Mucosa of rectum (tissue), 2 donors: ENCODE measurements around the gene IGFBP4.

Experiments
- H3K27ac ChIP-seq, 2 donors: one replicate each; pipeline ENCODE4 v1.7.0; 2013; ENCODE audit warnings: inconsistent platforms in 2 of 2, low read depth in 2 of 2, low read length in 2 of 2
- H3K27me3 ChIP-seq, 2 donors: one replicate each; pipeline ENCODE4 v1.7.0; 2013; ENCODE audit warnings: low read length in 2 of 2; ENCODE audit not compliant: control insufficient read depth in 2 of 2, insufficient read depth in 2 of 2
- H3K36me3 ChIP-seq, 2 donors: one replicate each; pipeline ENCODE4 v1.7.0; 2013; ENCODE audit warnings: low read length in 2 of 2; ENCODE audit not compliant: control insufficient read depth in 2 of 2, insufficient read depth in 2 of 2
- H3K4me1 ChIP-seq, 2 donors: one replicate each; pipeline ENCODE4 v1.7.0; 2013; ENCODE audit warnings: low read length in 2 of 2, mild to moderate bottlenecking in 1 of 2; ENCODE audit not compliant: control insufficient read depth in 2 of 2, insufficient read depth in 2 of 2
- H3K4me3 ChIP-seq, 2 donors: one replicate each; pipeline ENCODE4 v1.7.0; 2013; ENCODE audit warnings: low read length in 2 of 2
- H3K9ac ChIP-seq, 2 donors: one replicate each; pipeline ENCODE4 v1.7.0; 2013; ENCODE audit warnings: low read length in 2 of 2, low read depth in 1 of 2, mild to moderate bottlenecking in 1 of 2
- H3K9me3 ChIP-seq, 2 donors: one replicate each; pipeline ENCODE4 v1.7.0; 2013; ENCODE audit warnings: low read length in 2 of 2; ENCODE audit not compliant: control insufficient read depth in 2 of 2
- donor health status: healthy.
- donor health status: Normal muscosa, but diverticular disease.

IGFBP4 gene

GRCh38 chr17:40479754-40480480 lies 36.7 kb downstream of the IGFBP4 start:
- Histone ChIP-seq H3K4me3 (peak overlapping the region in 1 of 2 donors; percentile 20), H3K9me3 (no peaks in the 10 kb centered on the region), H3K27ac (peak overlapping the region in 1 of 2 donors; percentile 43), H3K36me3 (no peaks in the 10 kb centered on the region), H3K9ac (no peak overlapping the region), H3K27me3 (no peaks in the 10 kb centered on the region), H3K4me1 (peaks cover 15 to 23% of the 10 kb centered on the region in 2 donors)

GRCh38 chr17:40480501-40481003 lies 37.3 kb downstream of the IGFBP4 start:
- no peaks in the 10 kb centered on the region for H3K9me3 ChIP-seq
- H3K4me1 ChIP-seq: peaks cover 15 to 23% of the 10 kb centered on the region in 2 donors
- peak overlapping the region in 1 of 2 donors; percentile 50 for H3K9ac ChIP-seq
- H3K36me3 ChIP-seq: no peaks in the 10 kb centered on the region
- peak overlapping the region in 1 of 2 donors; percentile 9 for H3K27ac ChIP-seq
- H3K27me3 ChIP-seq: no peaks in the 10 kb centered on the region
- no peak overlapping the region for H3K4me3 ChIP-seq

GRCh38 chr17:40481106-40481505 lies 37.9 kb downstream of the IGFBP4 start:
- Histone ChIP-seq H3K4me3 (no peak overlapping the region), H3K27ac (peak overlapping the region in 1 of 2 donors; percentile 9), H3K36me3 (no peaks in the 10 kb centered on the region), H3K4me1 (peaks cover 11 to 23% of the 10 kb centered on the region in 2 donors), H3K9me3 (no peaks in the 10 kb centered on the region), H3K27me3 (no peaks in the 10 kb centered on the region), H3K9ac (peak overlapping the region in 1 of 2 donors; percentile 50)

- H3K36me3 ChIP-seq: peaks cover 0 to 6% of the 10 kb centered on the region in 2 donors
- no peaks in the 10 kb centered on the region for H3K9me3 ChIP-seq
- H3K4me1 ChIP-seq: peaks cover 11 to 23% of the 10 kb centered on the region in 2 donors
- H3K27me3 ChIP-seq: no peaks in the 10 kb centered on the region
- no peak overlapping the region for H3K9ac ChIP-seq
- no peak overlapping the region for H3K4me3 ChIP-seq
- H3K27ac ChIP-seq: no peak overlapping the region
These were observed 39.5 kb downstream of the IGFBP4 start for GRCh38 chr17:40482722-40483121.

- Histone ChIP-seq H3K27me3 (no peaks in the 10 kb centered on the region), H3K4me1 (peaks cover 11 to 23% of the 10 kb centered on the region in 2 donors), H3K4me3 (no peak overlapping the region), H3K9me3 (no peaks in the 10 kb centered on the region), H3K36me3 (peaks cover 0 to 6% of the 10 kb centered on the region in 2 donors), H3K9ac (no peak overlapping the region), H3K27ac (no peak overlapping the region)
These were observed 40.4 kb downstream of the IGFBP4 start for GRCh38 chr17:40483679-40484078.

GRCh38 chr17:40484285-40484972 lies 41.2 kb downstream of the IGFBP4 start:
- Histone ChIP-seq H3K4me1 (peaks cover 11 to 23% of the 10 kb centered on the region in 2 donors), H3K4me3 (no peak overlapping the region), H3K9ac (no peak overlapping the region), H3K9me3 (no peaks in the 10 kb centered on the region), H3K27ac (no peak overlapping the region), H3K36me3 (peaks cover 0 to 6% of the 10 kb centered on the region in 2 donors), H3K27me3 (no peaks in the 10 kb centered on the region)

- Histone ChIP-seq H3K27me3 (no peaks in the 10 kb centered on the region), H3K27ac (no peak overlapping the region), H3K9ac (no peak overlapping the region), H3K36me3 (peaks cover 0 to 6% of the 10 kb centered on the region in 2 donors), H3K4me3 (no peak overlapping the region), H3K9me3 (no peaks in the 10 kb centered on the region), H3K4me1 (peaks cover 9 to 26% of the 10 kb centered on the region in 2 donors)
These were observed 41.8 kb downstream of the IGFBP4 start for GRCh38 chr17:40484973-40485530.

- H3K36me3 ChIP-seq: peaks cover 0 to 6% of the 10 kb centered on the region in 2 donors
- H3K27me3 ChIP-seq: no peaks in the 10 kb centered on the region
- H3K4me1 ChIP-seq: peaks cover 1 to 26% of the 10 kb centered on the region in 2 donors
- H3K9me3 ChIP-seq: no peaks in the 10 kb centered on the region
- H3K9ac ChIP-seq: no peak overlapping the region
- H3K4me3 ChIP-seq: no peak overlapping the region
- peak overlapping the region; percentile 26 to 56 for H3K27ac ChIP-seq
These were observed 42.7 kb downstream of the IGFBP4 start for GRCh38 chr17:40485851-40486521.

GRCh38 chr17:40486522-40487370 lies 43.5 kb downstream of the IGFBP4 start:
- Histone ChIP-seq H3K36me3 (peaks cover 0 to 6% of the 10 kb centered on the region in 2 donors), H3K9me3 (no peaks in the 10 kb centered on the region), H3K27me3 (no peaks in the 10 kb centered on the region), H3K9ac (no peak overlapping the region), H3K4me3 (no peak overlapping the region), H3K4me1 (peaks cover 0 to 29% of the 10 kb centered on the region in 2 donors), H3K27ac (peak overlapping the region in 1 of 2 donors; percentile 56)
